SK-N-SH (cell line): ENCODE data around the gene CACNA2D3. TPM values are rescaled to one million over a fixed set of nuclear protein-coding genes. Genes with fewer than 3 reads are reported as not detected.

Experiments used
- CTCF ChIA-PET: fragments of 300-600, 350-600 bp; formaldehyde crosslinking; extraction: SDS; loops from one replicate; lab custom pipeline; 2021; lab: Yijun Ruan, JAX
- POLR2A ChIA-PET: fragments of 350-600 bp; sonication (Branson Sonifier 250); formaldehyde crosslinking; extraction: SDS; loops from one replicate; lab custom pipeline; 2020; ENCODE audit warnings: antibody characterized with exemption, inconsistent platforms; lab: Yijun Ruan, JAX
- DNase-seq: peaks from one replicate; pipeline ENCODE4 v3.0.0; 2012
- H2AFZ ChIP-seq: fragments of 200-600 bp; sonication (generic); 2 replicates; pipeline ENCODE4 v1.8.1; 2016; ENCODE audit warnings: antibody characterized with exemption, mild to moderate bottlenecking, low read depth
- H3F3A ChIP-seq: fragments of 200-600 bp; sonication (generic); replicated peaks from 2 replicates; pipeline ENCODE3; 2016; ENCODE audit warnings: antibody characterized with exemption, mild to moderate bottlenecking; ENCODE audit not compliant: insufficient read depth
- H3K27ac ChIP-seq, 2 experiments: fragments of 200-500 bp in 1 of 2; fragments of 200-600 bp in 1 of 2; sonication (Bioruptor generic) in 1 of 2; sonication (generic), shearing (Covaris generic) in 1 of 2; 2 replicates each; pipeline versions ENCODE4 v1.5.1 to v1.6.1; 2014 to 2016; ENCODE audit warnings: low read depth in 2 of 2, inconsistent platforms in 1 of 2, low read length in 1 of 2, mild to moderate bottlenecking in 1 of 2, mixed read lengths in 1 of 2
- H3K27me3 ChIP-seq: fragments of 200-600 bp; sonication (generic), shearing (Covaris generic); 2 replicates; pipeline ENCODE4 v1.6.1; 2016; ENCODE audit warnings: mixed run types; ENCODE audit not compliant: insufficient read depth
- H3K36me3 ChIP-seq, 2 experiments: fragments of 200-500 bp in 1 of 2; fragments of 200-600 bp in 1 of 2; sonication (Bioruptor generic) in 1 of 2; sonication (generic) in 1 of 2; replicated peaks in 1 of 2; 2 replicates each; pipeline versions ENCODE3 to v1.5.1; 2014 to 2016; ENCODE audit warnings: low read length in 1 of 2, mild to moderate bottlenecking in 1 of 2; ENCODE audit not compliant: insufficient read depth in 2 of 2, control insufficient read depth in 1 of 2
- H3K4me1 ChIP-seq, 2 experiments: fragments of 200-500 bp in 1 of 2; fragments of 200-600 bp in 1 of 2; sonication (Bioruptor generic) in 1 of 2; sonication (generic), shearing (Covaris generic) in 1 of 2; 2 replicates each; pipeline versions ENCODE4 v1.5.1 to v1.6.1; 2014 to 2016; ENCODE audit warnings: low read depth in 1 of 2, low read length in 1 of 2, mixed run types in 1 of 2; ENCODE audit not compliant: insufficient read depth in 2 of 2, control insufficient read depth in 1 of 2
- H3K4me2 ChIP-seq: fragments of 200-600 bp; sonication (generic), shearing (Covaris generic); 2 replicates; pipeline ENCODE4 v1.6.1; 2017; ENCODE audit warnings: mixed run types
- H3K4me3 ChIP-seq, 2 experiments: fragments of 200-500 bp in 1 of 2; fragments of 200-600 bp in 1 of 2; sonication (Bioruptor generic) in 1 of 2; sonication (generic), shearing (Covaris generic) in 1 of 2; 2 replicates each; pipeline versions ENCODE4 v1.5.1 to v1.8.1; 2014 to 2016; ENCODE audit warnings: low read depth in 2 of 2, inconsistent platforms in 1 of 2, low read length in 1 of 2, mild to moderate bottlenecking in 1 of 2, mixed read lengths in 1 of 2, moderate library complexity in 1 of 2
- H3K79me2 ChIP-seq: fragments of 200-600 bp; sonication (generic); 2 replicates; pipeline ENCODE4 v1.8.1; 2017; ENCODE audit warnings: mild to moderate bottlenecking; ENCODE audit not compliant: insufficient read depth
- H3K9ac ChIP-seq: fragments of 200-600 bp; sonication (generic); 2 replicates; pipeline ENCODE4 v1.6.1; 2017; ENCODE audit warnings: mixed run types
- H3K9me2 ChIP-seq: fragments of 200-600 bp; sonication (generic); 2 replicates; pipeline ENCODE4 v1.6.1; 2017; ENCODE audit warnings: mixed run types
- H3K9me3 ChIP-seq: fragments of 200-600 bp; sonication (generic); 2 replicates; pipeline ENCODE4 v1.6.1; 2017; ENCODE audit warnings: mixed run types, mild to moderate bottlenecking, moderate library complexity
- H4K20me1 ChIP-seq: fragments of 200-600 bp; sonication (generic); 2 replicates; pipeline ENCODE4 v1.6.1; 2017; ENCODE audit warnings: mild to moderate bottlenecking, mixed run types; ENCODE audit not compliant: insufficient read depth
- ELF1 ChIP-seq: IDR thresholded peaks from 2 replicates; pipeline ENCODE4 v1.4.0; 2012
- EP300 ChIP-seq, 2 experiments: IDR thresholded peaks; 2 replicates each; pipeline versions ENCODE4 v1.4.0 to v1.6.1; 2012; ENCODE audit warnings: borderline replicate concordance in 1 of 2, low read depth in 1 of 2, low read length in 1 of 2
- EZH2phosphoT487 ChIP-seq: fragments of 200-600 bp; sonication (generic); IDR thresholded peaks from 2 replicates; pipeline ENCODE4 v1.6.1; 2017; ENCODE audit warnings: low read depth, mixed run types, mild to moderate bottlenecking, antibody characterized with exemption, moderate library complexity, borderline replicate concordance
- FOSL2 ChIP-seq: IDR thresholded peaks from 2 replicates; pipeline ENCODE4 v1.4.0; 2012; ENCODE audit warnings: low read depth, mild to moderate bottlenecking, moderate library complexity, borderline replicate concordance
- IRF3 ChIP-seq: fragments of 150-350 bp; IDR thresholded peaks from 2 replicates; pipeline ENCODE4 v1.6.1; 2016; ENCODE audit warnings: mild to moderate bottlenecking, low read depth, low read length
- JUND ChIP-seq: IDR thresholded peaks from 2 replicates; pipeline ENCODE4 v1.4.0; 2012
- NFIC ChIP-seq: IDR thresholded peaks from 2 replicates; pipeline ENCODE4 v1.4.0; 2012; ENCODE audit warnings: borderline replicate concordance
- NRF1 ChIP-seq: IDR thresholded peaks from 2 replicates; pipeline ENCODE4 v1.6.1; 2012; ENCODE audit warnings: low read depth, mild to moderate bottlenecking, low read length
- PBX3 ChIP-seq: IDR thresholded peaks from 2 replicates; pipeline ENCODE4; 2012
- RCOR1 ChIP-seq: fragments of 150-350 bp; IDR thresholded peaks from 2 replicates; pipeline ENCODE4 v1.6.1; 2017; ENCODE audit warnings: antibody characterized with exemption, low read length
- REST ChIP-seq: IDR thresholded peaks from 2 replicates; pipeline ENCODE4 v1.6.1; 2012; ENCODE audit warnings: mild to moderate bottlenecking, low read depth, low read length, moderate library complexity
- RFX5 ChIP-seq: IDR thresholded peaks from 2 replicates; pipeline ENCODE4 v1.6.1; 2012; ENCODE audit warnings: mild to moderate bottlenecking, improper control_type of control experiment, low read length
- SIN3A ChIP-seq: IDR thresholded peaks from 2 replicates; pipeline ENCODE4 v1.6.1; 2012; ENCODE audit warnings: low read depth, mild to moderate bottlenecking, low read length, moderate library complexity, borderline replicate concordance
- USF1 ChIP-seq: IDR thresholded peaks from 2 replicates; pipeline ENCODE4 v1.4.0; 2012; ENCODE audit warnings: low read depth, borderline replicate concordance
- YY1 ChIP-seq: IDR thresholded peaks from 2 replicates; pipeline ENCODE4 v1.4.0; 2012; ENCODE audit warnings: low read depth, mild to moderate bottlenecking
- WGBS: methylation state at CpG from one replicate; pipeline ENCODE4 v1.1.6; 2017; ENCODE audit warnings: low lambda C conversion rate; 5-methylcytosine and 5-hydroxymethylcytosine counted together
- polyA plus RNA-seq, 3 experiments: library from polyadenylated mRNA; depleted of rRNA; stranded (reverse); fragments of >200 nt; gene quantifications; 2 replicates each; pipeline ENCODE4 v1.2.3, GENCODE V29; 2012

Gene CACNA2D3
- polyA plus RNA-seq, 1 of the 3 experiments (the other 2 are of a cell fraction), result 0.15 TPM

- CTCF ChIA-PET, result no interaction called here
- TF ChIP-seq FOSL2 (peak; percentile 27; the same call in 1 of the 2 replicates), REST (no peak), IRF3 (no peak), PBX3 (0 out of 2 replicates have a peak, but pooled peaks have one; percentile 5)
- Histone ChIP-seq H3K4me1 (peaks cover 0 to 27% of the 10 kb centered on the region in 2 experiments; a peak in 3 of 4 replicates), H3K27me3 (no peaks in the 10 kb centered on the region), H3F3A (peaks cover 24% of the 10 kb centered on the region), H2AFZ (no peak overlapping the region), H3K9me3 (no peaks in the 10 kb centered on the region), H3K4me3 (no peak overlapping the region), H3K36me3 (no peaks in the 10 kb centered on the region), H3K9ac (no peak overlapping the region), H3K27ac (peak overlapping the region in 1 of 2 experiments; percentile 82; a peak in 2 of 4 replicates), H4K20me1 (no peaks in the 10 kb centered on the region), H3K79me2 (no peaks in the 10 kb centered on the region), H3K9me2 (no peaks in the 10 kb centered on the region), H3K4me2 (no peak overlapping the region)
- POLR2A ChIA-PET, result no interaction called here
- no peak for DNase-seq
- WGBS, result 52% methylated on average over 1 of the region's 1 CpG
These were observed 845.4 kb downstream of the CACNA2D3 start for GRCh38 chr3:54967731-54968161.

- H3K9ac ChIP-seq, result peak overlapping the region; percentile 37; the same call in 1 of the 2 replicates
- no peaks in the 10 kb centered on the region for H3K9me3 ChIP-seq
- no peak overlapping the region for H2AFZ ChIP-seq
- H3K4me1 ChIP-seq, result peaks cover 0 to 27% of the 10 kb centered on the region in 2 experiments; a peak in 3 of 4 replicates
- H3K9me2 ChIP-seq, result no peaks in the 10 kb centered on the region
- no peak overlapping the region for H3K4me3 ChIP-seq
- peak overlapping the region in 1 of 2 experiments; percentile 82; a peak in 2 of 4 replicates for H3K27ac ChIP-seq
- H3K79me2 ChIP-seq, result no peaks in the 10 kb centered on the region
- no peaks in the 10 kb centered on the region for H4K20me1 ChIP-seq
- ChIA-PET CTCF (interaction anchor here (0.7 kb wide), 1 partner anchor 769 kb away, joined by 3 read pairs; no protein-coding TSS in a partner anchor), POLR2A (no interaction called here)
- 0 out of 2 replicates have a peak overlapping the region, but pooled peaks have one; percentile 17 for H3K4me2 ChIP-seq
- no peak for DNase-seq
- 80% methylated on average over 5 of the region's 5 CpGs for WGBS
- TF ChIP-seq SIN3A (no peak), USF1 (no peak), YY1 (no peak), PBX3 (no peak; the same call in 1 of the 2 replicates), EP300 (IDR thresholded peaks at IDR 0.05; ENCODE audit: borderline replicate concordance in 1 of 2, low read depth in 1 of 2, low read length in 1 of 2) (no peak), ELF1 (no peak), RCOR1 (no peak), EZH2phosphoT487 (no peak), JUND (no peak), NRF1 (no peak), NFIC (no peak), RFX5 (no peak)
- H3K27me3 ChIP-seq, result no peaks in the 10 kb centered on the region
- H3K36me3 ChIP-seq, result no peaks in the 10 kb centered on the region
- peaks cover 24% of the 10 kb centered on the region for H3F3A ChIP-seq
These were observed 846.3 kb downstream of the CACNA2D3 start for GRCh38 chr3:54968546-54969172.
